GM12874 (cell line): ENCODE results near the gene ERC2.

Experiments
- TF ChIP-seq, protein P1 (sequence below): IDR thresholded peaks from 2 replicates; pipeline ENCODE4 v1.5.1; 2011; ENCODE audit warnings: low read depth, mild to moderate bottlenecking, control low read depth, low read length, moderate library complexity; ENCODE audit not compliant: insufficient read depth

The ERC2 gene

DNA sequence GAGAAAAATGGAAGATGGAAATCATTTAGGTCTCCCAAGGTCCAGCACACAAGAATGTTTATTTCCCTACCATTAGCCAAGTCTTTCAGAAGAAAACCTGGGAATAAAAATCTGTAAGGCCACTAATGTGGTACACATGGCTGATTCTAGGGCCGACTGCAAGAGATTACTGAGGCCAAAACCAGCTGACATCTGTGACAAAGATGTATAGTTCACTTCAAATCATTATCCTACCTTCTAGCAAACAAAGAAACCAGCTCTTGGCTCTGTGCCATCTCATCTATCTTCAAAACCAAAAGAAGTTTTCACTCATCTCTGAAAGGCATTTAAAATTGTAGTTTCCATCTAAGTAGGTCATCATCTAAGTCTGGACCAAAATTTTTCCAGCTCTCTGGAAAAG, 43.9 kb downstream of the ERC2 start:
- TF ChIP-seq, protein P1, sequence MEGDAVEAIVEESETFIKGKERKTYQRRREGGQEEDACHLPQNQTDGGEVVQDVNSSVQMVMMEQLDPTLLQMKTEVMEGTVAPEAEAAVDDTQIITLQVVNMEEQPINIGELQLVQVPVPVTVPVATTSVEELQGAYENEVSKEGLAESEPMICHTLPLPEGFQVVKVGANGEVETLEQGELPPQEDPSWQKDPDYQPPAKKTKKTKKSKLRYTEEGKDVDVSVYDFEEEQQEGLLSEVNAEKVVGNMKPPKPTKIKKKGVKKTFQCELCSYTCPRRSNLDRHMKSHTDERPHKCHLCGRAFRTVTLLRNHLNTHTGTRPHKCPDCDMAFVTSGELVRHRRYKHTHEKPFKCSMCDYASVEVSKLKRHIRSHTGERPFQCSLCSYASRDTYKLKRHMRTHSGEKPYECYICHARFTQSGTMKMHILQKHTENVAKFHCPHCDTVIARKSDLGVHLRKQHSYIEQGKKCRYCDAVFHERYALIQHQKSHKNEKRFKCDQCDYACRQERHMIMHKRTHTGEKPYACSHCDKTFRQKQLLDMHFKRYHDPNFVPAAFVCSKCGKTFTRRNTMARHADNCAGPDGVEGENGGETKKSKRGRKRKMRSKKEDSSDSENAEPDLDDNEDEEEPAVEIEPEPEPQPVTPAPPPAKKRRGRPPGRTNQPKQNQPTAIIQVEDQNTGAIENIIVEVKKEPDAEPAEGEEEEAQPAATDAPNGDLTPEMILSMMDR = no peak

GRCh38 chr3:56423661-56424099, 44.6 kb downstream of the ERC2 start:
- TF ChIP-seq, protein P1 = no peak

- TF ChIP-seq, protein P1 = no peak
Measured at GRCh38 chr3:56422316-56422715, 46.0 kb downstream of the ERC2 start.

- TF ChIP-seq, protein P1 = no peak
Measured at GRCh38 chr3:56421205-56421604, 47.1 kb downstream of the ERC2 start.

- TF ChIP-seq, protein P1 = no peak
Measured at GRCh38 chr3:56415652-56416051, 52.6 kb downstream of the ERC2 start.

- TF ChIP-seq, protein P1 = no peak
Measured at GRCh38 chr3:56413911-56414310, 54.4 kb downstream of the ERC2 start.

- TF ChIP-seq, protein P1 = no peak
Measured at GRCh38 chr3:56411166-56411565, 57.1 kb downstream of the ERC2 start.

DNA sequence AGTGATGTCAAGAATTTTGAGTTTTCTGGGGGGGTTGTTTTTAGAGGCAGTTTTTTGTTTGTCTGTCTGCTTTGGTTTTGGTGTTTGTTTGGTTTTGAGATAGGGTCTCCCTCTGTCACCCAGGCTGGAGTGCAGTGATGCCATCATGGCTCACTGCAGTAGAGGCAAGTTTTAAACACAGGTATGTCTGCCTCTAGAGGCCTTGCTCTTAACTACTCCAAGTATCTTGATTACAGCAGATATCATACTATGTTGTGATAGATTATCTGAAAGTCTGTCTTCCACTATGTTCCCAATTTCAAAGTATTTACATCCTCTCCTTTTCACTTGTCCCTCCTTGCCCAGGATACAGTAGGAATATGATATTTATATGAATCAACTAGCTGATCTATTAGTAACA, 57.7 kb downstream of the ERC2 start:
- TF ChIP-seq, protein P1 = no peak
